Skeletal muscle tissue (tissue), 4 donors: ENCODE data around the gene LIN52. TPM values are rescaled to one million over a fixed set of nuclear protein-coding genes. Genes with fewer than 3 reads are reported as not detected.
"Not testable (repeated sequence)": the region's sequence is repeated elsewhere in the genome, so short reads cannot be mapped to it uniquely, and the experiment has no call there.

ENCODE experiments used
- H3K27ac ChIP-seq: one replicate; pipeline ENCODE4 v1.7.0; 2013; ENCODE audit warnings: mild to moderate bottlenecking, low read depth, low read length, inconsistent platforms
- H3K27me3 ChIP-seq, 3 donors: one replicate each; pipeline ENCODE4 v1.7.0; 2013; ENCODE audit warnings: low read length in 3 of 3; ENCODE audit not compliant: control insufficient read depth in 3 of 3, insufficient read depth in 3 of 3
- H3K36me3 ChIP-seq, 3 donors: one replicate each; pipeline ENCODE4 v1.7.0; 2013; ENCODE audit warnings: low read length in 3 of 3; ENCODE audit not compliant: control insufficient read depth in 3 of 3, insufficient read depth in 3 of 3
- H3K4me1 ChIP-seq, 3 donors: one replicate each; pipeline ENCODE4 v1.7.0; 2013; ENCODE audit warnings: low read length in 3 of 3, mild to moderate bottlenecking in 3 of 3; ENCODE audit not compliant: control insufficient read depth in 3 of 3, insufficient read depth in 3 of 3
- H3K4me3 ChIP-seq, 3 donors: one replicate each; pipeline ENCODE4 v1.7.0; 2013; ENCODE audit warnings: low read length in 3 of 3
- H3K9ac ChIP-seq, 3 donors: one replicate each; pipeline ENCODE4 v1.7.0; 2013; ENCODE audit warnings: low read length in 3 of 3, mild to moderate bottlenecking in 3 of 3, moderate library complexity in 2 of 3, low read depth in 1 of 3
- H3K9me3 ChIP-seq, 3 donors: one replicate each; pipeline ENCODE4 v1.7.0; 2013; ENCODE audit warnings: low read length in 3 of 3; ENCODE audit not compliant: control insufficient read depth in 3 of 3
- total RNA-seq: library from RNA; depleted of rRNA; stranded (reverse); fragments of >200 nt; gene quantifications from one replicate; pipeline ENCODE4 v1.2.3, GENCODE V29; 2014
- donor health status: Osteomylitis.

The LIN52 gene
- total RNA-seq, 1 donor from 2014 or later, result 11.5 TPM

GRCh38 chr14:74089251-74090020 lies 4.7 kb downstream of the LIN52 start:
- Histone ChIP-seq H3K9ac (no peak overlapping the region), H3K36me3 (peaks cover 3 to 6% (median 5%) of the 10 kb centered on the region in 3 donors), H3K9me3 (no peaks in the 10 kb centered on the region), H3K27ac (no peak overlapping the region), H3K4me3 (no peak overlapping the region), H3K27me3 (no peaks in the 10 kb centered on the region), H3K4me1 (peaks cover 12 to 17% (median 14%) of the 10 kb centered on the region in 3 donors)

GRCh38 chr14:74105381-74105780 lies 20.6 kb downstream of the LIN52 start:
- Histone ChIP-seq H3K4me3 (no peak overlapping the region), H3K9me3 (no peaks in the 10 kb centered on the region), H3K27me3 (no peaks in the 10 kb centered on the region), H3K9ac (no peak overlapping the region), H3K36me3 (peaks cover 5 to 9% (median 8%) of the 10 kb centered on the region in 3 donors), H3K27ac (no peak overlapping the region), H3K4me1 (no peaks in the 10 kb centered on the region)

GRCh38 chr14:74109369-74109768 lies 24.6 kb downstream of the LIN52 start:
- Histone ChIP-seq H3K4me3 (no peak overlapping the region), H3K9ac (no peak overlapping the region), H3K36me3 (peaks cover 2 to 10% (median 3%) of the 10 kb centered on the region in 3 donors), H3K4me1 (no peaks in the 10 kb centered on the region), H3K27ac (no peak overlapping the region), H3K27me3 (no peaks in the 10 kb centered on the region), H3K9me3 (no peaks in the 10 kb centered on the region)

GRCh38 chr14:74111395-74112216 lies 26.9 kb downstream of the LIN52 start:
- not testable (repeated sequence) for H3K4me3 ChIP-seq, H3K27me3 ChIP-seq, H3K4me1 ChIP-seq, H3K36me3 ChIP-seq, H3K27ac ChIP-seq, H3K9ac ChIP-seq, H3K9me3 ChIP-seq

GRCh38 chr14:74125487-74125886 lies 40.7 kb downstream of the LIN52 start:
- not testable (repeated sequence) for H3K4me1 ChIP-seq, H3K27ac ChIP-seq, H3K4me3 ChIP-seq, H3K27me3 ChIP-seq, H3K36me3 ChIP-seq, H3K9me3 ChIP-seq, H3K9ac ChIP-seq

- Histone ChIP-seq H3K4me1 (no peaks in the 10 kb centered on the region), H3K27ac (no peak overlapping the region), H3K9me3 (no peaks in the 10 kb centered on the region), H3K36me3 (peaks cover 0 to 2% (median 0%) of the 10 kb centered on the region in 3 donors), H3K27me3 (no peaks in the 10 kb centered on the region), H3K4me3 (no peak overlapping the region), H3K9ac (no peak overlapping the region)
Observed at GRCh38 chr14:74126315-74127013, 41.7 kb downstream of the LIN52 start.

- Histone ChIP-seq H3K9ac (no peak overlapping the region), H3K36me3 (peaks cover 0 to 2% (median 0%) of the 10 kb centered on the region in 3 donors), H3K4me3 (no peak overlapping the region), H3K27me3 (no peaks in the 10 kb centered on the region), H3K9me3 (no peaks in the 10 kb centered on the region), H3K4me1 (no peaks in the 10 kb centered on the region), H3K27ac (no peak overlapping the region)
Observed at GRCh38 chr14:74127634-74128033, 42.9 kb downstream of the LIN52 start.

GRCh38 chr14:74133833-74134481 lies 49.2 kb downstream of the LIN52 start:
- H3K9me3 ChIP-seq, result no peaks in the 10 kb centered on the region
- H3K9ac ChIP-seq, result no peak overlapping the region
- no peaks in the 10 kb centered on the region for H3K27me3 ChIP-seq
- H3K36me3 ChIP-seq, result no peaks in the 10 kb centered on the region
- peaks cover 0 to 10% (median 7%) of the 10 kb centered on the region in 3 donors for H3K4me1 ChIP-seq
- H3K27ac ChIP-seq, result no peak overlapping the region
- H3K4me3 ChIP-seq, result no peak overlapping the region

GRCh38 chr14:74134484-74134883 lies 49.7 kb downstream of the LIN52 start:
- Histone ChIP-seq H3K9ac (no peak overlapping the region), H3K9me3 (no peaks in the 10 kb centered on the region), H3K4me3 (no peak overlapping the region), H3K27ac (no peak overlapping the region), H3K4me1 (peaks cover 0 to 12% (median 10%) of the 10 kb centered on the region in 3 donors), H3K36me3 (no peaks in the 10 kb centered on the region), H3K27me3 (no peaks in the 10 kb centered on the region)
